Suprapubic skin (tissue), 4 donors: Measurements from ENCODE around the gene ITGA8.

Experiments used
- EP300 ChIP-seq: sonication (generic); formaldehyde crosslinking; IDR thresholded peaks from one replicate; pipeline ENCODE4 v1.6.1; 2017; ENCODE audit warnings: antibody characterized with exemption
- POLR2A ChIP-seq, 2 donors: fragments of 450-650 bp; IDR thresholded peaks; one replicate each; pipeline ENCODE4 v1.6.1; 2017; ENCODE audit warnings: antibody characterized with exemption in 2 of 2, mild to moderate bottlenecking in 2 of 2, moderate library complexity in 2 of 2
- POLR2AphosphoS5 ChIP-seq, 3 donors: sonication (generic); formaldehyde crosslinking; IDR thresholded peaks; one replicate each; pipeline ENCODE4 v1.6.1; 2017; ENCODE audit warnings: antibody characterized with exemption in 3 of 3
- TF ChIP-seq, protein P1 (sequence below), 2 donors: fragments of 200-600 bp in 1 of 2; fragments of 450-650 bp in 1 of 2; sonication (generic) in 1 of 2; IDR thresholded peaks; one replicate each; pipeline ENCODE4 v1.5.1; 2016 to 2019; ENCODE audit warnings: antibody characterized with exemption in 2 of 2, mild to moderate bottlenecking in 1 of 2, moderate library complexity in 1 of 2

- TF ChIP-seq, protein P1, sequence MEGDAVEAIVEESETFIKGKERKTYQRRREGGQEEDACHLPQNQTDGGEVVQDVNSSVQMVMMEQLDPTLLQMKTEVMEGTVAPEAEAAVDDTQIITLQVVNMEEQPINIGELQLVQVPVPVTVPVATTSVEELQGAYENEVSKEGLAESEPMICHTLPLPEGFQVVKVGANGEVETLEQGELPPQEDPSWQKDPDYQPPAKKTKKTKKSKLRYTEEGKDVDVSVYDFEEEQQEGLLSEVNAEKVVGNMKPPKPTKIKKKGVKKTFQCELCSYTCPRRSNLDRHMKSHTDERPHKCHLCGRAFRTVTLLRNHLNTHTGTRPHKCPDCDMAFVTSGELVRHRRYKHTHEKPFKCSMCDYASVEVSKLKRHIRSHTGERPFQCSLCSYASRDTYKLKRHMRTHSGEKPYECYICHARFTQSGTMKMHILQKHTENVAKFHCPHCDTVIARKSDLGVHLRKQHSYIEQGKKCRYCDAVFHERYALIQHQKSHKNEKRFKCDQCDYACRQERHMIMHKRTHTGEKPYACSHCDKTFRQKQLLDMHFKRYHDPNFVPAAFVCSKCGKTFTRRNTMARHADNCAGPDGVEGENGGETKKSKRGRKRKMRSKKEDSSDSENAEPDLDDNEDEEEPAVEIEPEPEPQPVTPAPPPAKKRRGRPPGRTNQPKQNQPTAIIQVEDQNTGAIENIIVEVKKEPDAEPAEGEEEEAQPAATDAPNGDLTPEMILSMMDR (IDR thresholded peaks at IDR 0.05): no peak
- no peak for TF ChIP-seq POLR2AphosphoS5 (IDR thresholded peaks at IDR 0.05)
- no peak for TF ChIP-seq POLR2A (IDR thresholded peaks at IDR 0.05)
- no peak for TF ChIP-seq EP300
Observed at GRCh38 chr10:15588151-15588550, 131.6 kb downstream of the ITGA8 start.
